Measurements from ENCODE around the gene FRMD4A.

FRMD4A gene

GRCh38 chr10:14340051-14340744, 9.5 kb upstream of the FRMD4A start:
- DNase-seq (ENCODE audit: low spot score): no peak

GRCh38 chr10:14336736-14337135, 6.0 kb upstream of the FRMD4A start:
- no peak for DNase-seq (ENCODE audit: low spot score)

GRCh38 chr10:14334771-14335170, 4.0 kb upstream of the FRMD4A start:
- no peak for DNase-seq (ENCODE audit: low spot score)

GRCh38 chr10:14333606-14334005, 2.9 kb upstream of the FRMD4A start:
- DNase-seq (ENCODE audit: low spot score): no peak

- no peak for DNase-seq (ENCODE audit: low spot score)
These were observed 2.2 kb upstream of the FRMD4A start for GRCh38 chr10:14332903-14333302.

- no peak for DNase-seq (ENCODE audit: low spot score)
These were observed 964 bp downstream of the FRMD4A start for GRCh38 chr10:14329746-14330173.

- DNase-seq (ENCODE audit: low spot score): no peak
These were observed 1.6 kb downstream of the FRMD4A start for GRCh38 chr10:14328881-14329672.

GRCh38 chr10:14327527-14327926, 3.2 kb downstream of the FRMD4A start:
- peak; percentile 18 for DNase-seq (ENCODE audit: low spot score)

GRCh38 chr10:14326581-14326980, 4.1 kb downstream of the FRMD4A start:
- DNase-seq (ENCODE audit: low spot score): no peak

GRCh38 chr10:14325325-14325955, 5.3 kb downstream of the FRMD4A start:
- no peak for DNase-seq (ENCODE audit: low spot score)

- no peak for DNase-seq (ENCODE audit: low spot score)
These were observed 8.1 kb downstream of the FRMD4A start for GRCh38 chr10:14322526-14323188.

- no peak for DNase-seq (ENCODE audit: low spot score)
These were observed 12.7 kb downstream of the FRMD4A start for GRCh38 chr10:14318007-14318406.

- no peak for DNase-seq (ENCODE audit: low spot score)
These were observed 18.7 kb downstream of the FRMD4A start for GRCh38 chr10:14312014-14312413.

GRCh38 chr10:14311206-14311957, 19.3 kb downstream of the FRMD4A start:
- DNase-seq (ENCODE audit: low spot score): no peak

- no peak for DNase-seq (ENCODE audit: low spot score)
These were observed 21.1 kb downstream of the FRMD4A start for GRCh38 chr10:14309593-14309992.

GRCh38 chr10:14306190-14306589, 24.5 kb downstream of the FRMD4A start:
- DNase-seq (ENCODE audit: low spot score): no peak

- no peak for DNase-seq (ENCODE audit: low spot score)
These were observed 26.7 kb downstream of the FRMD4A start for GRCh38 chr10:14304046-14304445.

- DNase-seq (ENCODE audit: low spot score): peak; percentile 37
These were observed 28.7 kb downstream of the FRMD4A start for GRCh38 chr10:14302035-14302434.

- DNase-seq (ENCODE audit: low spot score): no peak
These were observed 31.2 kb downstream of the FRMD4A start for GRCh38 chr10:14299556-14299955.

GRCh38 chr10:14296065-14296709, 34.5 kb downstream of the FRMD4A start:
- no peak for DNase-seq (ENCODE audit: low spot score)

Data from AG20443 (cell line).